GM19467 (cell line): ENCODE measurements around the gene DNPEP.

Experiments used
- ATAC-seq: cut with Tn5 transposase; IDR thresholded peaks from one replicate; pipeline ENCODE4 v1.9.1; 2021; ENCODE audit warnings: mild to moderate bottlenecking, moderate library complexity; ENCODE audit not compliant: unreplicated experiment

DNPEP gene

GRCh38 chr2:219368690-219369191 is 19.0 kb downstream of the DNPEP start:
- ATAC-seq, result no peak

GRCh38 chr2:219362524-219363164 is 25.1 kb downstream of the DNPEP start:
- peak; percentile 77 for ATAC-seq

- no peak for ATAC-seq
Measured at GRCh38 chr2:219362072-219362471, 25.6 kb downstream of the DNPEP start.

GRCh38 chr2:219358170-219359075 is 29.3 kb downstream of the DNPEP start:
- no peak for ATAC-seq

GRCh38 chr2:219356834-219357233 is 30.9 kb downstream of the DNPEP start:
- no peak for ATAC-seq

- ATAC-seq, result no peak
Measured at GRCh38 chr2:219354582-219354981, 33.1 kb downstream of the DNPEP start.

GRCh38 chr2:219353129-219353528 is 34.6 kb downstream of the DNPEP start:
- no peak for ATAC-seq

- ATAC-seq, result no peak
Measured at GRCh38 chr2:219352448-219353023, 35.2 kb downstream of the DNPEP start.

- ATAC-seq, result no peak
Measured at GRCh38 chr2:219350710-219351221, 36.9 kb downstream of the DNPEP start.

GRCh38 chr2:219350215-219350614 is 37.5 kb downstream of the DNPEP start:
- ATAC-seq, result no peak

GRCh38 chr2:219344751-219345430 is 42.8 kb downstream of the DNPEP start:
- no peak for ATAC-seq

GRCh38 chr2:219335373-219335786 is 52.3 kb downstream of the DNPEP start:
- ATAC-seq, result no peak

GRCh38 chr2:219334076-219334475 is 53.6 kb downstream of the DNPEP start:
- no peak for ATAC-seq

- no peak for ATAC-seq
Measured at GRCh38 chr2:219332542-219332941, 55.2 kb downstream of the DNPEP start, which contains the start of gene RESP18. Gene RESP18 (minus strand): TSS chr2:219332744.

GRCh38 chr2:219331560-219332213 is 56.0 kb downstream of the DNPEP start:
- no peak for ATAC-seq

GRCh38 chr2:219327719-219328118 is 60.0 kb downstream of the DNPEP start:
- ATAC-seq, result no peak

GRCh38 chr2:219325657-219326315 is 61.9 kb downstream of the DNPEP start:
- ATAC-seq, result no peak

- ATAC-seq, result no peak
Measured at GRCh38 chr2:219325136-219325535, 62.6 kb downstream of the DNPEP start.

GRCh38 chr2:219323434-219323833 is 64.3 kb downstream of the DNPEP start:
- no peak for ATAC-seq
